A549 (cell line): ENCODE measurements around the gene FIGN.

ENCODE experiments used
- BHLHE40 ChIP-seq: IDR thresholded peaks from 2 replicates; pipeline ENCODE4 v1.6.1; 2012; ENCODE audit warnings: low read depth, low read length, inconsistent platforms
- CHD4 ChIP-seq: fragments of 200-600 bp; sonication (generic); IDR thresholded peaks from 2 replicates; pipeline ENCODE4 v1.6.1; 2016; ENCODE audit warnings: antibody characterized with exemption, mild to moderate bottlenecking, borderline replicate concordance
- CTCF ChIP-seq: fragments of >200 bp; sonication (Bioruptor Twin); formaldehyde crosslinking; IDR thresholded peaks from 3 replicates; pipeline ENCODE4 v1.5.1; 2016
- EP300 ChIP-seq, 2 experiments: fragments of >200 bp; sonication (Bioruptor Twin); formaldehyde crosslinking; IDR thresholded peaks; 2 replicates in 1 of 2; 3 replicates in 1 of 2; pipeline ENCODE4 v1.6.1; 2016 to 2017
- MYC ChIP-seq: IDR thresholded peaks from 2 replicates; pipeline ENCODE4 v1.6.1; 2012; ENCODE audit warnings: mild to moderate bottlenecking, inconsistent platforms, low read length, improper control_type of control experiment, borderline replicate concordance
- PHF8 ChIP-seq: fragments of 200-600 bp; sonication (generic); IDR thresholded peaks from 2 replicates; pipeline ENCODE4 v1.6.1; 2016; ENCODE audit warnings: low read depth, mild to moderate bottlenecking, antibody characterized with exemption, moderate library complexity, borderline replicate concordance
- POLR2A ChIP-seq: IDR thresholded peaks from 2 replicates; pipeline ENCODE4 v1.6.1; 2012; ENCODE audit warnings: mild to moderate bottlenecking, low read length
- POLR2AphosphoS2 ChIP-seq: conservative IDR thresholded peaks from 2 replicates; pipeline ENCODE4 v1.6.1; 2012; ENCODE audit warnings: low read length, improper control_type of control experiment, inconsistent platforms
- RARB ChIP-seq: fragments of 250-450 bp; sonication (Bioruptor Pico); IDR thresholded peaks from 2 replicates; pipeline ENCODE4 v1.8.0; 2021; ENCODE audit warnings: mild to moderate bottlenecking, moderate library complexity
- RFX5 ChIP-seq: fragments of 450-650 bp; IDR thresholded peaks from 2 replicates; pipeline ENCODE4 v1.7.1; 2014; ENCODE audit warnings: antibody characterized with exemption, mild to moderate bottlenecking, moderate library complexity
- SMC3 ChIP-seq: fragments of >200 bp; sonication (Bioruptor Twin); formaldehyde crosslinking; IDR thresholded peaks from 3 replicates; pipeline ENCODE4 v1.6.1; 2018; ENCODE audit warnings: inconsistent platforms
- USF2 ChIP-seq: fragments of 450-650 bp; IDR thresholded peaks from 2 replicates; pipeline ENCODE4 v1.6.1; 2014; ENCODE audit warnings: antibody characterized with exemption
- ZC3H11A ChIP-seq: fragments of 450-650 bp; IDR thresholded peaks from 2 replicates; pipeline ENCODE4 v1.6.1; 2014; ENCODE audit warnings: antibody characterized with exemption, mild to moderate bottlenecking
- TF ChIP-seq, protein P1 (sequence below): IDR thresholded peaks from 2 replicates; pipeline ENCODE4 v1.6.1; 2012

DNA sequence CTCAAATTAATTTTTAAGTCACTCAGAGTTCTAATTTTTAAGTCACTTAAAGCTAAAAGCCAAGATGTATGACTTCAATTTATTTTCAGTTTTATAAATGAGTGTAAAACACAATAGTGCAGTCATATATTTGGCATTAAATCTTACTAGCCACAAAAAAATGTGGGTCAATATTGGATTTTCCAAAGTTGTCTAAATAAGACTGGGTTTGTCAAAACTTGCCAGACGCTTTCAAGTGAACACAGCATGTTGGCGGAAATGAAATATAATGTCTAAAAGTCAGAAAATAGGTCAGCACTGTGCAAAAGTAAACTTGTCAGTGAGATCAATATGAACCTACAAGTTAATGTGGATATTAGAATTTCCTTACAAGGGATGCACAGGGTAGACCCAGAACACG lies 128.9 kb downstream of the FIGN start:
- TF ChIP-seq ZC3H11A (no peak), USF2 (no peak), CTCF (no peak), EP300 (IDR thresholded peaks at IDR 0.05) (no peak), CHD4 (no peak), POLR2A (no peak), RFX5 (no peak), POLR2AphosphoS2 (no peak), MYC (no peak), SMC3 (no peak), BHLHE40 (no peak), RARB (CRISPR knock-in tag) (no peak), PHF8 (no peak)
- TF ChIP-seq, protein P1, sequence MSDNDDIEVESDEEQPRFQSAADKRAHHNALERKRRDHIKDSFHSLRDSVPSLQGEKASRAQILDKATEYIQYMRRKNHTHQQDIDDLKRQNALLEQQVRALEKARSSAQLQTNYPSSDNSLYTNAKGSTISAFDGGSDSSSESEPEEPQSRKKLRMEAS: no peak
